ENCODE results near the gene GALR2. TPM values are rescaled to one million over a fixed set of nuclear protein-coding genes. Genes with fewer than 3 reads are reported as not detected.
A peak's percentile ranks its signal among the peaks of the same experiment; 100 is the strongest.

Gene GALR2
- total and polyA plus RNA-seq, 9 of the 15 experiments (the other 6 are each of a cell fraction or from before 2014, with no cell fraction given), result 0.34 TPM; not detected in 8

DNA sequence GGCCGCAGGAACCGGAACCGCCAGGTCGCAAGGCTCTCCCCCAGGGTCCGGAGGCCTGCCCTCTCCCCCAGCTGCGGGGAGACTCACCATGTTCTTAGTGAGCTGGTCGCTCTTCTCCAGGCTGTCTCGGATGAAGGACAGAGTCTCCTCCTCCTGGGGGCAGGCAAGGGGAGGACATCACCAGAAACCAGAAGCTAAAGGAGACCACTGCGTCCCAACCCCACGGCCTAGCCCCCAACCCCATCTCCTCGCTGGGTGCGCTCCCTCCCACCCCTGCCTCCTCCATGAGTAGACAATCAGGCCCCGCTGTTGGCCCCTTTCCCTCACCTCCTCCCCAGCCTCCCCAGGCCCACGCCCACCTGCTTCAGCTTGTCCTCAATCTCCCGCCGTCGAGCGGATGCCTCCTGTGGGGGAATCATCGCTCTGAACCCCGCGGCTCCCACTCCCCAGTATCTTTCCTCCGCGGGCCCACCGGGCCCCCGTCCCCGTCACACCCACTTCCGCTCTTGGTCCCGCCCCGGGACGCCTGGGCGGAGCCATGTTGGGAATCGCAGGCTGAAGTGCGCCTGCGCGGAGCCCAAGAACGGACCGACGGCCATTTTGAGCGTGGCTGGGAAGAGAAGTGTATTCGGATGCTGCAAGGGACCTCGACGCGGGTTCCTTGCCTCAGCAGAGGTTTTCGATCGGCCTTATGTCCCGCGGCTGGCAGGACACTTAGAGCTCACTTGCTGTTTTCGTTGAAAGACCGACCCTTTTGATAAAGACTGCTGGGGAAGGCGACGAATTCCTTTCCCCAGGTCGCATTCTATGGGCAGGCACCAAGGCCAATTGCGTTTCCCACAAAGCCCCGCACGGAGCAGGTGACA lies 28.9 kb downstream of the GALR2 start, which contains the start of gene EXOC7 (continued):
- TF ChIP-seq NR4A1 (CRISPR knock-in tag; IDR thresholded peaks at IDR 0.05) (no peak), NR4A1 (tag; IDR thresholded peaks at IDR 0.05) (peak; percentile 67; the same call in 1 of the 2 replicates), PHB (CRISPR knock-in tag; IDR thresholded peaks at IDR 0.05) (no peak), SMARCB1 (IDR thresholded peaks at IDR 0.05; ENCODE audit: insufficient read length, low read depth) (no peak), FOXM1 (IDR thresholded peaks at IDR 0.05; ENCODE audit: low read depth) (no peak), FOXM1 (CRISPR knock-in tag; IDR thresholded peaks at IDR 0.05; ENCODE audit: low read depth) (0 out of 2 replicates have a peak, but pooled peaks have one; percentile 24), MBD2 (IDR thresholded peaks at IDR 0.05; ENCODE audit: borderline replicate concordance, low read depth) (no peak), SUPT5H (IDR thresholded peaks at IDR 0.05) (peak; percentile 83), NR1H2 (CRISPR knock-in tag; IDR thresholded peaks at IDR 0.05) (no peak), ZNF347 (CRISPR knock-in tag; IDR thresholded peaks at IDR 0.05; ENCODE audit: low read depth) (no peak), HDAC3 (IDR thresholded peaks at IDR 0.05; ENCODE audit: borderline replicate concordance, partially characterized antibody) (no peak), ZNF707 (CRISPR knock-in tag; conservative IDR thresholded peaks at IDR 0.05) (no peak), IFI16 (CRISPR knock-in tag; IDR thresholded peaks at IDR 0.05) (no peak), ZNF408 (CRISPR knock-in tag; IDR thresholded peaks at IDR 0.05; ENCODE audit: low read depth) (no peak), ZNF324 (CRISPR knock-in tag; IDR thresholded peaks at IDR 0.05) (no peak), NFRKB (IDR thresholded peaks at IDR 0.05; ENCODE audit: low read depth) (peak; percentile 77), KDM2B (CRISPR knock-in tag; IDR thresholded peaks at IDR 0.05) (no peak), ARNT (IDR thresholded peaks at IDR 0.05) (no peak), PHF21A (IDR thresholded peaks at IDR 0.05; ENCODE audit: borderline replicate concordance, low read depth) (no peak), CCAR2 (IDR thresholded peaks at IDR 0.05; ENCODE audit: low read depth, low read length) (no peak), LCOR (CRISPR knock-in tag; IDR thresholded peaks at IDR 0.05) (no peak), BRCA1 (IDR thresholded peaks at IDR 0.05) (no peak), BRCA1 (CRISPR knock-in tag; IDR thresholded peaks at IDR 0.05) (no peak), BCOR (IDR thresholded peaks at IDR 0.05) (no peak), KAT7 (CRISPR knock-in tag; IDR thresholded peaks at IDR 0.05; ENCODE audit: borderline replicate concordance) (0 out of 2 replicates have a peak, but pooled peaks have one; percentile 3), ZNF586 (CRISPR knock-in tag; conservative IDR thresholded peaks at IDR 0.05) (no peak)
- TF ChIP-seq, protein P1, sequence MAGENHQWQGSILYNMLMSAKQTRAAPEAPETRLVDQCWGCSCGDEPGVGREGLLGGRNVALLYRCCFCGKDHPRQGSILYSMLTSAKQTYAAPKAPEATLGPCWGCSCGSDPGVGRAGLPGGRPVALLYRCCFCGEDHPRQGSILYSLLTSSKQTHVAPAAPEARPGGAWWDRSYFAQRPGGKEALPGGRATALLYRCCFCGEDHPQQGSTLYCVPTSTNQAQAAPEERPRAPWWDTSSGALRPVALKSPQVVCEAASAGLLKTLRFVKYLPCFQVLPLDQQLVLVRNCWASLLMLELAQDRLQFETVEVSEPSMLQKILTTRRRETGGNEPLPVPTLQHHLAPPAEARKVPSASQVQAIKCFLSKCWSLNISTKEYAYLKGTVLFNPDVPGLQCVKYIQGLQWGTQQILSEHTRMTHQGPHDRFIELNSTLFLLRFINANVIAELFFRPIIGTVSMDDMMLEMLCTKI (IDR thresholded peaks at IDR 0.05; ENCODE audit: partially characterized antibody), result no peak
- TF ChIP-seq, protein P2, sequence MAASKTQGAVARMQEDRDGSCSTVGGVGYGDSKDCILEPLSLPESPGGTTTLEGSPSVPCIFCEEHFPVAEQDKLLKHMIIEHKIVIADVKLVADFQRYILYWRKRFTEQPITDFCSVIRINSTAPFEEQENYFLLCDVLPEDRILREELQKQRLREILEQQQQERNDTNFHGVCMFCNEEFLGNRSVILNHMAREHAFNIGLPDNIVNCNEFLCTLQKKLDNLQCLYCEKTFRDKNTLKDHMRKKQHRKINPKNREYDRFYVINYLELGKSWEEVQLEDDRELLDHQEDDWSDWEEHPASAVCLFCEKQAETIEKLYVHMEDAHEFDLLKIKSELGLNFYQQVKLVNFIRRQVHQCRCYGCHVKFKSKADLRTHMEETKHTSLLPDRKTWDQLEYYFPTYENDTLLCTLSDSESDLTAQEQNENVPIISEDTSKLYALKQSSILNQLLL (CRISPR knock-in tag; IDR thresholded peaks at IDR 0.05; ENCODE audit: borderline replicate concordance), result no peak
- TF ChIP-seq, protein P3, sequence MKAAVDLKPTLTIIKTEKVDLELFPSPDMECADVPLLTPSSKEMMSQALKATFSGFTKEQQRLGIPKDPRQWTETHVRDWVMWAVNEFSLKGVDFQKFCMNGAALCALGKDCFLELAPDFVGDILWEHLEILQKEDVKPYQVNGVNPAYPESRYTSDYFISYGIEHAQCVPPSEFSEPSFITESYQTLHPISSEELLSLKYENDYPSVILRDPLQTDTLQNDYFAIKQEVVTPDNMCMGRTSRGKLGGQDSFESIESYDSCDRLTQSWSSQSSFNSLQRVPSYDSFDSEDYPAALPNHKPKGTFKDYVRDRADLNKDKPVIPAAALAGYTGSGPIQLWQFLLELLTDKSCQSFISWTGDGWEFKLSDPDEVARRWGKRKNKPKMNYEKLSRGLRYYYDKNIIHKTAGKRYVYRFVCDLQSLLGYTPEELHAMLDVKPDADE (conservative IDR thresholded peaks at IDR 0.05; ENCODE audit: control insufficient read depth, low read depth, low read length), result peak; percentile 58; the same call in 1 of the 2 replicates

Measured in K562 (cell line).